HUES48 (cell line): ENCODE results near the gene PRTFDC1.

Source experiments
- H3K27ac ChIP-seq: one replicate; pipeline ENCODE4 v1.7.0; 2013; ENCODE audit warnings: low read depth, low read length, inconsistent platforms
- H3K27me3 ChIP-seq: 2 replicates; pipeline ENCODE4 v1.6.1; 2013; ENCODE audit warnings: mild to moderate bottlenecking, low read length; ENCODE audit not compliant: control insufficient read depth, insufficient read depth
- H3K36me3 ChIP-seq: 2 replicates; pipeline ENCODE4 v1.6.1; 2013; ENCODE audit warnings: low read length; ENCODE audit not compliant: control insufficient read depth, insufficient read depth
- H3K4me1 ChIP-seq: 2 replicates; pipeline ENCODE4 v1.6.1; 2013; ENCODE audit warnings: mild to moderate bottlenecking, low read length; ENCODE audit not compliant: control insufficient read depth, insufficient read depth
- H3K4me3 ChIP-seq: 2 replicates; pipeline ENCODE4 v1.5.1; 2013; ENCODE audit warnings: mild to moderate bottlenecking, low read depth, low read length
- H3K9ac ChIP-seq: 2 replicates; pipeline ENCODE4 v1.6.1; 2013; ENCODE audit warnings: mild to moderate bottlenecking, low read depth, low read length, moderate library complexity
- H3K9me3 ChIP-seq: 2 replicates; pipeline ENCODE4 v1.6.1; 2013; ENCODE audit warnings: low read length; ENCODE audit not compliant: control insufficient read depth, insufficient read depth

The PRTFDC1 gene

DNA sequence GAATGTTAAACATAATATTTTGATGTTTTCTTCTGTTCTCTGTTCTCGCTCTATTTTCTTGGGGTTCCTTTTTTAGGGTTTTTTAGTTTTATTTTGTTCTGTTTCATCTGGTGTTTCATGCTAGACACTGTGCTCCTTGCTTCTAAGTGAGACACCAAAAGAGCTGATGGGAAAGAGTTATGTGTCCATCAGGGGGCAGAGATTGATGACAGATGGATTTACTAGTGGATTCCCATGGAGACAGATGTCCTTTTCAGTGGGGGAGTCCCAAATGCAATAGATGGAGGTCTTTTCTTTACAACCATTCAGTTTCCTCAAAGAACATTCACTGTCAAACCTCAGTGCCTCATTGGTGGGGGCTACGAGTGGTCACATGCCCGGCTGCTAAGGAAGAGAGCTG is 34.9 kb downstream of the PRTFDC1 start:
- no peaks in the 10 kb centered on the region for H3K36me3 ChIP-seq
- H3K4me1 ChIP-seq = peaks cover 6% of the 10 kb centered on the region; the same call in 1 of the 2 replicates
- H3K27ac ChIP-seq = no peak overlapping the region
- H3K9me3 ChIP-seq = no peaks in the 10 kb centered on the region
- H3K4me3 ChIP-seq = no peak overlapping the region
- no peaks in the 10 kb centered on the region for H3K27me3 ChIP-seq
- no peak overlapping the region for H3K9ac ChIP-seq

DNA sequence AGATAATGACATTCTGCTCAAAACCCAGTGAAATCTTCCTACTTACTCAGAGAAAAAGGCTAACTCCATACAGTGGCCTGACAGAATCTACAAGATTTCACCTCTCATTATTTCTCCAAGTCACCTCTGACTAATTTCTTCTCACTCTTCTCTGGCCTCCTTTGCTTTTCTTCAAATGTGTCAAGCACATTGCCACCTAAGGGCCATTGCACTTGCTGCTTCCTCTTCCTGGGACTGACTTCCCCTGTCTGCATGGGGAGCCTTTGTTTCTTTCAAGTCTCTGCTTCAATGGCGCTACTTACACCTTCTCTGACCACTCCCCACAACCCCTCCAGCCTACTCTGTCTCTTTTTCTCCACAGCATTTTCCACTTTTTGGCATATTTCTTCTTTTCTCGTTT is 36.0 kb downstream of the PRTFDC1 start:
- Histone ChIP-seq H3K27ac (no peak overlapping the region), H3K36me3 (no peaks in the 10 kb centered on the region), H3K9ac (no peak overlapping the region), H3K27me3 (no peaks in the 10 kb centered on the region), H3K4me3 (no peak overlapping the region), H3K9me3 (no peaks in the 10 kb centered on the region), H3K4me1 (peaks cover 5% of the 10 kb centered on the region; the same call in 1 of the 2 replicates)

- no peak overlapping the region for H3K27ac ChIP-seq
Observed at GRCh38 chr10:24915304-24915703, 37.1 kb downstream of the PRTFDC1 start.

GRCh38 chr10:24914148-24914547 is 38.3 kb downstream of the PRTFDC1 start:
- Histone ChIP-seq H3K4me3 (no peak overlapping the region), H3K27me3 (no peaks in the 10 kb centered on the region), H3K36me3 (no peaks in the 10 kb centered on the region), H3K27ac (no peak overlapping the region), H3K4me1 (no peaks in the 10 kb centered on the region), H3K9ac (no peak overlapping the region), H3K9me3 (no peaks in the 10 kb centered on the region)

More at GRCh38 chr10:24915304-24915703, 37.1 kb downstream of the PRTFDC1 start:
- Histone ChIP-seq H3K36me3 (no peaks in the 10 kb centered on the region), H3K9ac (no peak overlapping the region), H3K27me3 (no peaks in the 10 kb centered on the region), H3K4me1 (no peaks in the 10 kb centered on the region), H3K4me3 (no peak overlapping the region), H3K9me3 (no peaks in the 10 kb centered on the region)

DNA sequence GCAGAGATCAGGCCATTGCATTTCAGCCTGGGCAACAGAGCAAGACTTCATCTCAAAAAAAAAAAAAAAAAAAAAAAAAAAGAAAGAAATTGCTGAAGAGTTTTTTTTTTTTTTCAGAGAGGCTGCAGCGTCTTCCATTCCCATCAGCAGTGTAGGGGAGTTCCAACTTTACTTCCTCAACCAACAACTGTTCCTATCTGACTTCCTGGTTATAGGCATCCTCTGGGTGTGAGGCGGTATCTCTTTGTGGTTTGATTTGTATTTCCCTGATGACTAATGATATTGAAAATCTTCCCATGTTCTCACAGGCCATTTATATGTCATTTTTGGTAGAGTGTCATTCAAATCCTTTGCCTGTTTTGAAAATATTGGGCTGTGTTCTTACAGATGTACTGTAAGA is 40.2 kb downstream of the PRTFDC1 start:
- Histone ChIP-seq H3K36me3 (no peaks in the 10 kb centered on the region), H3K9me3 (no peaks in the 10 kb centered on the region), H3K27ac (no peak overlapping the region), H3K4me3 (no peak overlapping the region), H3K27me3 (no peaks in the 10 kb centered on the region), H3K9ac (no peak overlapping the region), H3K4me1 (no peaks in the 10 kb centered on the region)

DNA sequence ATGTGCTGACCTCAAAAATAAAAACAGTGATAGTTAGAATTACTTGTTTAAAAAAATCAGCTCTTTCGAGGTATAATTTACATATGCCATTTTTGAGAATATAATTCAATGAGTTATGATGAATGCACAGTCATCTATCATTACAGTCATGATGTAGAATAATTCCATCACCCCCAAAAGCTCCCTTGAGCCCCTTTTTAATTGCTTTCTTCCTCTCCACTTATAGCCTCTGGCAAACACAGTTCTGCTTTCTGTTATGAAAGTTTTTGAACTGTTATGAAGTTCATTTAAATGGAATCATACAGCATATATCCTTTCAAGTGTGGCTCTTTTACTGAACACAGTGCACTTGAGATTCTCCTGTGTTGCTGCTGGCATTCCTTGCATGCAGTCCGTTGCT is 41.4 kb downstream of the PRTFDC1 start:
- no peak overlapping the region for H3K9ac ChIP-seq
- H3K27me3 ChIP-seq = no peaks in the 10 kb centered on the region
- H3K4me1 ChIP-seq = no peaks in the 10 kb centered on the region
- no peak overlapping the region for H3K27ac ChIP-seq
- no peak overlapping the region for H3K4me3 ChIP-seq
- H3K9me3 ChIP-seq = no peaks in the 10 kb centered on the region
- no peaks in the 10 kb centered on the region for H3K36me3 ChIP-seq

GRCh38 chr10:24910574-24910973 is 41.8 kb downstream of the PRTFDC1 start:
- Histone ChIP-seq H3K9ac (no peak overlapping the region), H3K27ac (no peak overlapping the region), H3K4me3 (no peak overlapping the region), H3K27me3 (no peaks in the 10 kb centered on the region), H3K36me3 (no peaks in the 10 kb centered on the region), H3K9me3 (no peaks in the 10 kb centered on the region), H3K4me1 (no peaks in the 10 kb centered on the region)

DNA sequence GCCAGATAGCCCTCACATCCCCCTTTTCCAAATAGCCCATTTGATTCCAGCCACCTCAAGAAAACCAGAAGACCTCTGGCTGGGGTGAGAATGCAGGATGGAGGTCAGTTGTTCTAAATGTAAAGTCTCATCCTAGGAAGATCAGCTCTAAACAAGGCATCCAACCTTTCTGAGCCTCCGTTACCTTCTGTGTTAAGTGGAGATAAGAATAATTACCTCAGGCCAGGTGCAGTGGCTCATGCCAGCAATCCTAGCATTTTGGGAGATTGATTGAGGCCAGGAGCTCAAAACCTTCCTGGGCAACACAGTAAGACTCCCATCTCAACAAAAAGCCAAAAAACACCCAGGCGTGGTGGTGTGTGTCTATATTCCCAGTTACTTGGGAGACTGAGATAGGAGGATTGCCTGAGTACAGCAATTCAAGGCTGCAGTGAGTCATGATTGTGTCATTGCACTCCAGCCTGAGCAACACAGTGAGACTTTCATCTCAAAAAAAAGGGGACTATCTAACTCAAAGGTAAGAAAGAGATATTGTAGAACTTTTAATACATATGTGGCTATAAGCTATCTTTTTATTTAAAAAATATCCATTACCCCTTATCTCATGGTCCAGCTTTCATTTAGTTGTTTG is 43.5 kb downstream of the PRTFDC1 start:
- Histone ChIP-seq H3K9ac (no peak overlapping the region), H3K36me3 (no peaks in the 10 kb centered on the region), H3K4me3 (no peak overlapping the region), H3K4me1 (no peaks in the 10 kb centered on the region), H3K27me3 (no peaks in the 10 kb centered on the region), H3K9me3 (no peaks in the 10 kb centered on the region), H3K27ac (no peak overlapping the region)

DNA sequence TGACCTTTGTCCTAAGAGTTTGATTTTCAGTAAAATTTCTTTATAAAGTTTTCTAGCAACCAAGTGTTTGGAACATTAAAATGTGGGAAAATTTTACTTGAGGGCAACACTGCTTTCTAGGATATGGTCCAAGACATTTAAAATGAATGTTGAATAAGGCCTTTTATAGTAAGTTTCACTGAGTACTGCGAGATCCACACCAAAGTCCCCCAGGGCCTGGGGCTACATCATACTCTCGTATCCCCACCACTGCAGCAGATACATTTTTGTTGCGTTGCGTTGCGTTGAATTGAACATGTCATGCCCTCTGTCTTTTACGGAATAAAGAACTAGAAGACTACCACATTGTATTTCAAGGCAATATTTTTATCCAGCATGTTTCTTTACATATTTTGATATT is 44.5 kb downstream of the PRTFDC1 start:
- no peak overlapping the region for H3K27ac ChIP-seq
- H3K4me3 ChIP-seq = no peak overlapping the region
- no peak overlapping the region for H3K9ac ChIP-seq
- no peaks in the 10 kb centered on the region for H3K36me3 ChIP-seq
- no peaks in the 10 kb centered on the region for H3K4me1 ChIP-seq
- H3K27me3 ChIP-seq = no peaks in the 10 kb centered on the region
- no peaks in the 10 kb centered on the region for H3K9me3 ChIP-seq

DNA sequence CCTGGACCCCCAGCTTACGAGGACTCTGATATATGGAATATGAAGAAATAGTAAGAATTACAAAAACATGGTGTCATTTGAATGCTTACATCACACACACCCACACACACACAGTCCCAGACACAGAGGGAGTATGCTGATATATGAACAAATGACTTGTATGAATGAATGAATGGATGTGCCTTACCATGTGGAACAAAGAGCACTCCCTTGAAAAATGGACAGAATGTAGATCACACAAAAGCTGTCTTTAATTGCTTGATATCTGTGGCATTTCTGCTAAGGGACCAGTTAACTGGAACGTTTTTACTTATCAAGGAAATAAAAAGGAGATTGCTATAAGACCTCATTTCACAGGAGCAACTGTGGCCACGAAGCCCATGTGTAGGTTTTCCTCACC is 46.0 kb downstream of the PRTFDC1 start:
- Histone ChIP-seq H3K4me1 (no peaks in the 10 kb centered on the region), H3K27me3 (no peaks in the 10 kb centered on the region), H3K9me3 (no peaks in the 10 kb centered on the region), H3K36me3 (no peaks in the 10 kb centered on the region), H3K27ac (no peak overlapping the region), H3K4me3 (no peak overlapping the region), H3K9ac (no peak overlapping the region)

- H3K4me3 ChIP-seq = no peak overlapping the region
- H3K9me3 ChIP-seq = no peaks in the 10 kb centered on the region
- H3K4me1 ChIP-seq = no peaks in the 10 kb centered on the region
- H3K36me3 ChIP-seq = no peaks in the 10 kb centered on the region
- no peak overlapping the region for H3K27ac ChIP-seq
- H3K9ac ChIP-seq = no peak overlapping the region
- H3K27me3 ChIP-seq = no peaks in the 10 kb centered on the region
Observed at GRCh38 chr10:24904824-24905223, 47.6 kb downstream of the PRTFDC1 start.

DNA sequence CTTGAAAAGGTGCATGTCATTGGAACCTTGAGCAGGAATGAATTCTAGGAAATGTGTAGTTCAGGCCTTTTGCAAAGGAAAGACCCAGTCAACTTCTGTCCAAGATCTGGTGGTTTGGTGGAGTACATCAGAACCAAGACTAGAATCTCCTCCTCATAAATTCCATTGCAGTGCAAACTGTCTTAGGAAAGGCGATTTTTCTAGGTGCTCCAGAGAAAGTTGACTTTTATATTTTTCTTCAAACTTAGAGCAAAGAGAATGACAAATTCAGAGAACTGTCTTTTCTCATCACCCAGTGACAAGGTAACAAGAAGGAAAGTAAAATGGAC is 50.0 kb downstream of the PRTFDC1 start:
- H3K9ac ChIP-seq = no peak overlapping the region
- no peak overlapping the region for H3K27ac ChIP-seq
- no peaks in the 10 kb centered on the region for H3K4me1 ChIP-seq
- H3K36me3 ChIP-seq = no peaks in the 10 kb centered on the region
- H3K4me3 ChIP-seq = no peak overlapping the region
- H3K27me3 ChIP-seq = no peaks in the 10 kb centered on the region
- no peaks in the 10 kb centered on the region for H3K9me3 ChIP-seq
